H1 (cell line): ENCODE data around the gene DPP10.

ENCODE experiments used
- ATF3 ChIP-seq: IDR thresholded peaks from 2 replicates; pipeline ENCODE4 v1.6.1; 2011; ENCODE audit warnings: low read depth, mild to moderate bottlenecking, low read length; ENCODE audit not compliant: insufficient read depth
- CREB1 ChIP-seq: IDR thresholded peaks from 2 replicates; pipeline ENCODE4 v1.6.1; 2012; ENCODE audit warnings: inconsistent platforms
- FOSL1 ChIP-seq: IDR thresholded peaks from 2 replicates; pipeline ENCODE4 v1.6.1; 2011; ENCODE audit warnings: mild to moderate bottlenecking, low read depth, low read length, moderate library complexity; ENCODE audit not compliant: insufficient read depth
- GTF2F1 ChIP-seq: IDR thresholded peaks from 2 replicates; pipeline ENCODE4 v1.6.1; 2012; ENCODE audit warnings: low read depth, low read length, improper control_type of control experiment, borderline replicate concordance
- POLR2A ChIP-seq, 2 experiments: IDR thresholded peaks; 1 replicate in 1 of 2; 2 replicates in 1 of 2; pipeline ENCODE4 v1.6.1; 2011; ENCODE audit warnings: low read depth in 2 of 2, low read length in 2 of 2, mild to moderate bottlenecking in 2 of 2; ENCODE audit errors: control extremely low read depth in 1 of 2
- RAD21 ChIP-seq, 2 experiments: IDR thresholded peaks in 1 of 2; conservative IDR thresholded peaks in 1 of 2; 2 replicates each; pipeline ENCODE4 v1.6.1; 2011; ENCODE audit warnings: low read depth in 2 of 2, low read length in 2 of 2, improper control_type of control experiment in 1 of 2, inconsistent platforms in 1 of 2, mild to moderate bottlenecking in 1 of 2, moderate library complexity in 1 of 2
- RXRA ChIP-seq: IDR thresholded peaks from 2 replicates; pipeline ENCODE4 v1.6.1; 2011; ENCODE audit warnings: low read depth, mild to moderate bottlenecking, low read length, moderate library complexity; ENCODE audit not compliant: insufficient read depth
- SUZ12 ChIP-seq: fragments of 200-600 bp; sonication (generic); IDR thresholded peaks from 2 replicates; pipeline ENCODE4 v1.6.1; 2012; ENCODE audit warnings: mild to moderate bottlenecking, inconsistent platforms, low read length, moderate library complexity, mixed read lengths
- TAF7 ChIP-seq: optimal IDR thresholded peaks from 2 replicates; pipeline ENCODE3; 2011; ENCODE audit warnings: low read depth, mild to moderate bottlenecking, inconsistent platforms, low read length, moderate library complexity, borderline replicate concordance
- USF2 ChIP-seq: IDR thresholded peaks from 2 replicates; pipeline ENCODE4 v1.6.1; 2011; ENCODE audit warnings: low read length, improper control_type of control experiment
- ZNF274 ChIP-seq: IDR thresholded peaks from 2 replicates; pipeline ENCODE4 v1.7.0; 2012; ENCODE audit warnings: low read length, borderline replicate concordance; ENCODE audit errors: extremely low read depth
- TF ChIP-seq, protein P1 (sequence below), 3 experiments: IDR thresholded peaks; 1 replicate in 2 of 3; 2 replicates in 1 of 3; pipeline versions ENCODE4 v1.5.1 to v1.6.1; 2011; ENCODE audit warnings: low read length in 3 of 3, mild to moderate bottlenecking in 3 of 3, inconsistent platforms in 2 of 3, low read depth in 1 of 3, moderate library complexity in 1 of 3; ENCODE audit not compliant: insufficient read depth in 1 of 3; ENCODE audit errors: control extremely low read depth in 1 of 3

- no peak for TF ChIP-seq POLR2A (IDR thresholded peaks at IDR 0.05; ENCODE audit: control extremely low read depth in 1 of 2, low read depth in 2 of 2, low read length in 2 of 2)
- TF ChIP-seq, protein P1, sequence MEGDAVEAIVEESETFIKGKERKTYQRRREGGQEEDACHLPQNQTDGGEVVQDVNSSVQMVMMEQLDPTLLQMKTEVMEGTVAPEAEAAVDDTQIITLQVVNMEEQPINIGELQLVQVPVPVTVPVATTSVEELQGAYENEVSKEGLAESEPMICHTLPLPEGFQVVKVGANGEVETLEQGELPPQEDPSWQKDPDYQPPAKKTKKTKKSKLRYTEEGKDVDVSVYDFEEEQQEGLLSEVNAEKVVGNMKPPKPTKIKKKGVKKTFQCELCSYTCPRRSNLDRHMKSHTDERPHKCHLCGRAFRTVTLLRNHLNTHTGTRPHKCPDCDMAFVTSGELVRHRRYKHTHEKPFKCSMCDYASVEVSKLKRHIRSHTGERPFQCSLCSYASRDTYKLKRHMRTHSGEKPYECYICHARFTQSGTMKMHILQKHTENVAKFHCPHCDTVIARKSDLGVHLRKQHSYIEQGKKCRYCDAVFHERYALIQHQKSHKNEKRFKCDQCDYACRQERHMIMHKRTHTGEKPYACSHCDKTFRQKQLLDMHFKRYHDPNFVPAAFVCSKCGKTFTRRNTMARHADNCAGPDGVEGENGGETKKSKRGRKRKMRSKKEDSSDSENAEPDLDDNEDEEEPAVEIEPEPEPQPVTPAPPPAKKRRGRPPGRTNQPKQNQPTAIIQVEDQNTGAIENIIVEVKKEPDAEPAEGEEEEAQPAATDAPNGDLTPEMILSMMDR (IDR thresholded peaks at IDR 0.05; ENCODE audit: control extremely low read depth in 1 of 3, insufficient read depth in 1 of 3, low read depth in 1 of 3, low read length in 3 of 3), result no peak
- no peak for TF ChIP-seq ATF3
- no peak for TF ChIP-seq RXRA
- TF ChIP-seq RAD21 (IDR thresholded peaks at IDR 0.05 in 1 of 2, conservative IDR thresholded peaks at IDR 0.05 in 1 of 2; ENCODE audit: low read depth in 2 of 2, low read length in 2 of 2), result no peak
- TF ChIP-seq SUZ12, result no peak
- TF ChIP-seq FOSL1, result no peak
- no peak for TF ChIP-seq TAF7
- no peak for TF ChIP-seq USF2
- no peak for TF ChIP-seq GTF2F1
- TF ChIP-seq ZNF274, result no peak
- no peak for TF ChIP-seq CREB1
Observed at GRCh38 chr2:114862243-114862642, 419.8 kb downstream of the DPP10 start.
